GM23338 (cell line): ENCODE results near the gene ABHD14A. TPM values are rescaled to one million over a fixed set of nuclear protein-coding genes. Genes with fewer than 3 reads are reported as not detected.

Experiments
- ATAC-seq: fragments of 200-7000 bp; cut with Tn5 transposase; 3 replicates; pipeline ENCODE4 v1.9.1; 2020
- DNase-seq: peaks from one replicate; pipeline ENCODE4 v3.0.0-alpha.2; 2015; ENCODE audit warnings: low spot score
- H2AFZ ChIP-seq: fragments of 200-600 bp; sonication (generic); 2 replicates; pipeline ENCODE4 v1.8.0; 2016; ENCODE audit warnings: antibody characterized with exemption, mild to moderate bottlenecking, moderate library complexity
- H3F3A ChIP-seq: fragments of 200-600 bp; sonication (generic); replicated peaks from 2 replicates; pipeline ENCODE4 v1.8.0; 2017; ENCODE audit warnings: antibody characterized with exemption, mixed run types, low read depth
- H3K27ac ChIP-seq: fragments of 200-600 bp; sonication (generic); 2 replicates; pipeline ENCODE4 v1.6.1; 2016; ENCODE audit warnings: low read depth
- H3K27me3 ChIP-seq: fragments of 200-600 bp; sonication (generic); 2 replicates; pipeline ENCODE4 v1.8.0; 2016; ENCODE audit warnings: mild to moderate bottlenecking, mixed run types, moderate library complexity; ENCODE audit not compliant: insufficient read depth
- H3K36me3 ChIP-seq: fragments of 200-600 bp; sonication (generic); 2 replicates; pipeline ENCODE4 v1.8.0; 2016; ENCODE audit warnings: mild to moderate bottlenecking; ENCODE audit not compliant: insufficient read depth
- H3K4me1 ChIP-seq: fragments of 200-600 bp; sonication (generic); 2 replicates; pipeline ENCODE4 v1.8.0; 2016; ENCODE audit warnings: mild to moderate bottlenecking, moderate library complexity; ENCODE audit not compliant: insufficient read depth
- H3K4me2 ChIP-seq: fragments of 200-600 bp; sonication (generic); 2 replicates; pipeline ENCODE4 v1.7.1; 2017; ENCODE audit warnings: mixed run types
- H3K4me3 ChIP-seq: fragments of 200-600 bp; sonication (generic); 2 replicates; pipeline ENCODE4 v1.6.1; 2016; ENCODE audit warnings: mixed run types
- H3K79me2 ChIP-seq: fragments of 200-600 bp; sonication (generic); replicated peaks from 2 replicates; pipeline ENCODE4 v1.8.0; 2017; ENCODE audit warnings: mild to moderate bottlenecking; ENCODE audit not compliant: insufficient read depth
- H3K9me2 ChIP-seq: fragments of 200-600 bp; sonication (generic); 2 replicates; pipeline ENCODE4 v1.8.0; 2017; ENCODE audit not compliant: insufficient read depth
- H4K20me1 ChIP-seq: fragments of 200-600 bp; sonication (generic); replicated peaks from 2 replicates; pipeline ENCODE4 v1.8.0; 2017; ENCODE audit warnings: mild to moderate bottlenecking; ENCODE audit not compliant: insufficient read depth
- H3K27ac Mint-ChIP-seq: 2 replicates; pipeline ENCODE4 v1.8.0; 2020; ENCODE audit warnings: inconsistent platforms, mild to moderate bottlenecking, moderate library complexity, mixed read lengths
- H3K27me3 Mint-ChIP-seq: 3 replicates; pipeline ENCODE4 v1.8.0; 2022; ENCODE audit warnings: low read depth, mild to moderate bottlenecking, moderate library complexity, mixed read lengths, inconsistent platforms; ENCODE audit not compliant: insufficient read depth, poor library complexity
- H3K36me3 Mint-ChIP-seq: 3 replicates; pipeline ENCODE4 v1.8.0; 2021; ENCODE audit warnings: low read depth, mild to moderate bottlenecking, inconsistent platforms, moderate library complexity, mixed read lengths
- H3K4me1 Mint-ChIP-seq: 3 replicates; pipeline ENCODE4 v1.8.0; 2020; ENCODE audit warnings: mild to moderate bottlenecking, inconsistent platforms, mixed read lengths
- H3K4me3 Mint-ChIP-seq: 3 replicates; pipeline ENCODE4 v1.8.0; 2021; ENCODE audit warnings: moderate library complexity, mild to moderate bottlenecking, inconsistent platforms, mixed read lengths
- H3K9me3 Mint-ChIP-seq: 3 replicates; pipeline ENCODE4 v1.8.0; 2020; ENCODE audit warnings: moderate library complexity, mild to moderate bottlenecking, inconsistent platforms, mixed read lengths
- EZH2 ChIP-seq: fragments of 200-600 bp; sonication (generic); IDR thresholded peaks from one replicate; pipeline ENCODE4 v1.8.0; 2017; ENCODE audit warnings: antibody characterized with exemption, mild to moderate bottlenecking, low read depth; ENCODE audit not compliant: unreplicated experiment
- POLR2AphosphoS5 ChIP-seq: IDR thresholded peaks from 2 replicates; pipeline ENCODE4 v1.6.1; 2016; ENCODE audit warnings: antibody characterized with exemption, low read depth
- ZNF331 ChIP-seq: fragments of 250-450 bp; sonication (Bioruptor Pico); IDR thresholded peaks from 2 replicates; pipeline ENCODE4 v1.5.0; 2020; ENCODE audit warnings: low read depth, mild to moderate bottlenecking, moderate library complexity
- polyA plus RNA-seq: library from polyadenylated mRNA; unstranded; fragments of >200 nt; fragmentation: Nextera tagmentation; extraction: Ambion mirVana; gene quantifications from 2 replicates; pipeline ENCODE4 v1.2.1, GENCODE V29; 2016
- total RNA-seq: library from RNA; depleted of rRNA; stranded (reverse); fragments of >200 nt; shearing (Covaris generic); gene quantifications from 2 replicates; pipeline ENCODE4 v1.2.3, GENCODE V29; 2014
- TF ChIP-seq, protein P1 (sequence below): IDR thresholded peaks from 2 replicates; pipeline ENCODE4 v1.6.1; 2016; ENCODE audit warnings: antibody characterized with exemption
- TF ChIP-seq, protein P2 (sequence below): IDR thresholded peaks from one replicate; pipeline ENCODE4 v1.6.1; 2018; ENCODE audit warnings: antibody characterized with exemption; ENCODE audit not compliant: unreplicated experiment
- TF ChIP-seq, protein P3 (sequence below), 2 experiments: fragments of 200-600 bp in 1 of 2; sonication (generic) in 1 of 2; conservative IDR thresholded peaks; 2 replicates each; pipeline versions ENCODE4 v1.5.1 to v1.6.1; 2016 to 2017; ENCODE audit warnings: antibody characterized with exemption in 2 of 2, low read depth in 2 of 2, mild to moderate bottlenecking in 2 of 2, moderate library complexity in 1 of 2

ABHD14A gene
- total and polyA plus RNA-seq, 2 experiments from 2014 or later = 7.8 to 12.7 TPM

DNA sequence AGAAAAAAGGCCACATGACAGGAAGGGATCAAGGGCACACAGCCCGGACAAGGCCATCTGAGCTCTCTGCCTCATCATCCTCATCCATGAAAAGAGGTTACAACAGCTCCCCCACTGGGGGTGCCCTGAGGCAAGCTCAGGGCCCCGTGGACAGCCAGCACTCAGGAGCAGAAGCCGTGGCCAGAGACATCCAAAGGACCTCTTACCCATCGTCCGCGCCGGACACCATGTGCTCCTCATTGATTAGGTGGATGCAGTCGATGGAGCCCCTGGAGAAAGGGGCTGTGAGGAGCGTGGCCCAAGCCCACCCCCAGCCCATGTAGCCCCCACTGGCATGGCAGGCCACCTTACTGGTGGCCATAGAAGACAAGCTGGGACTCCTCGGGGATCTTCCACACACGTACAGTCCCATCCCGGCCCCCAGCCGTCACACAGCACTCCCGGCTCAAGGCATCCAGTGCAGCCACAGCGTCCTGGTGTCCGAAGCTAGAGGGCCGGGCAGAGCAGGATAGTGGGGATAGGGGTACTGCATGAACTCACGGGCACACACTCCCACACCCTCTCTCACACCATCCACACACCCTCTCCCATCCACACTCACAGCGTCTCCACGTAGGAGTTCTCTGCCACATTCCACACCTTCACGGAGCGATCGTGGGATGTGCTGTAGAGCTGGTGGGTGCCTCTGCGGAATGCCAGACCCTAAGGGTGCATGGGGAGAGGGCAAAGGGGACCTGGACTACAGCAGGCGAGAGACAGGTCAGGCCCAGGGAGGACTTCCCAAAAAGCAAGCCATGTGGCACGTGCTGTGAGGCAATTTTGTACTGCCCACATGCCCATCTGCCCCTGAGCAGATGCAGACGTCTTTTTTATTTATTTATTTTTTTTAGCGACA, 39.6 kb upstream of the ABHD14A start:
- Mint-ChIP-seq H3K4me3 (no peak overlapping the region), H3K27me3 (peaks cover 2% of the 10 kb centered on the region), H3K36me3 (peaks cover 84% of the 10 kb centered on the region), H3K9me3 (no peaks in the 10 kb centered on the region), H3K4me1 (peaks cover 5% of the 10 kb centered on the region; the same call in 2 of the 3 replicates), H3K27ac (no peak overlapping the region)
- peaks cover 7% of the 10 kb centered on the region for H4K20me1 ChIP-seq
- H3K27ac ChIP-seq = no peak overlapping the region
- no peak overlapping the region for H2AFZ ChIP-seq
- H3K27me3 ChIP-seq = no peaks in the 10 kb centered on the region
- no peak overlapping the region for H3K4me3 ChIP-seq
- no peak for ATAC-seq
- no peak overlapping the region for H3K4me2 ChIP-seq
- TF ChIP-seq EZH2 (no peak), ZNF331 (CRISPR knock-in tag) (no peak)
- TF ChIP-seq, protein P1, sequence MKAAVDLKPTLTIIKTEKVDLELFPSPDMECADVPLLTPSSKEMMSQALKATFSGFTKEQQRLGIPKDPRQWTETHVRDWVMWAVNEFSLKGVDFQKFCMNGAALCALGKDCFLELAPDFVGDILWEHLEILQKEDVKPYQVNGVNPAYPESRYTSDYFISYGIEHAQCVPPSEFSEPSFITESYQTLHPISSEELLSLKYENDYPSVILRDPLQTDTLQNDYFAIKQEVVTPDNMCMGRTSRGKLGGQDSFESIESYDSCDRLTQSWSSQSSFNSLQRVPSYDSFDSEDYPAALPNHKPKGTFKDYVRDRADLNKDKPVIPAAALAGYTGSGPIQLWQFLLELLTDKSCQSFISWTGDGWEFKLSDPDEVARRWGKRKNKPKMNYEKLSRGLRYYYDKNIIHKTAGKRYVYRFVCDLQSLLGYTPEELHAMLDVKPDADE = no peak
- no peaks in the 10 kb centered on the region for H3K9me2 ChIP-seq
- DNase-seq = no peak
- H3F3A ChIP-seq = 0 out of 2 replicates have a peak, but pooled peaks cover 2% of the 10 kb centered on the region
- peaks cover 13% of the 10 kb centered on the region for H3K79me2 ChIP-seq
- peaks cover under 1% of the 10 kb centered on the region; the same call in 1 of the 2 replicates for H3K4me1 ChIP-seq
- H3K36me3 ChIP-seq = peaks cover 12% of the 10 kb centered on the region

DNA sequence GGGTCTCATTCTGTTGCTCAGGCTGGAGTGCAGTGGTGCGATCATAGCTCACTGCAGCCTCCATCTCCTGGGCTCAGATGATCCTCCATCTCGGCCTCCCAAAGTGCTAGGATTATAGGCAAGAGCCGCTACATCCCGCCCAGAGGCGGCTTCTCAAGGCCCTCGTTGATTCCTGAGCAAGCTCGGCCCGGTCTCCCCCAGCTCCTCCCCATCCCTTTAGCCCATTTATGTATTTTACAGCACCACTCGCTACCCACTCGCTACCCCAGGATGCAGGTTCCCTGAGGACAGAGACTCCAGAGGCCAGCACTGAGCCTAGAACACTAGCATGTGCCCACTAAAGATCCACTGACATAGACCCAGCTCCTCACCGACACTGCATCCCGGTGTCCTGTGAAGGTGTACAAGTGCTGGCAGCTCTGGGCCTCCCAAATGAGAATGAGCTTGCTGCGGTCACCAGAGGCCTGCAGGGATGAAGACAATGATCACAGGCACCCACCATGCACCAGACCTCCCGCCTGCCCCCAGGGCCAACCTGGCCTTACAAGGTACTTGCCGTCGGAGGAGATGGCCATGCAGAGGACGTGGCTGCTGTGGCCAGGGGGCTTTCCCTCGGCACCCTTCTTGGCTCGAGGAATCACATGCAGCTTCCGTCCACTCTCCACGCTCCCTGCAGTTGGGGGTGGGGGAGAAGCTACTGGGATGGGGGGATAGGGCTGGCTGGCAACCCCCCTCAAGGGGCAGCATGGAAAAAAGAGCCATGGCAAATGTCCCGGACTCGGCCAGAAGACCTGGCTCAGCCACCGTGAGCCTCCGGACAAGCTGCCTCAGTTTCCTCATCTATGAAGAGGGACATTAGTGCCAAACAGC, 38.7 kb upstream of the ABHD14A start:
- TF ChIP-seq, protein P2, sequence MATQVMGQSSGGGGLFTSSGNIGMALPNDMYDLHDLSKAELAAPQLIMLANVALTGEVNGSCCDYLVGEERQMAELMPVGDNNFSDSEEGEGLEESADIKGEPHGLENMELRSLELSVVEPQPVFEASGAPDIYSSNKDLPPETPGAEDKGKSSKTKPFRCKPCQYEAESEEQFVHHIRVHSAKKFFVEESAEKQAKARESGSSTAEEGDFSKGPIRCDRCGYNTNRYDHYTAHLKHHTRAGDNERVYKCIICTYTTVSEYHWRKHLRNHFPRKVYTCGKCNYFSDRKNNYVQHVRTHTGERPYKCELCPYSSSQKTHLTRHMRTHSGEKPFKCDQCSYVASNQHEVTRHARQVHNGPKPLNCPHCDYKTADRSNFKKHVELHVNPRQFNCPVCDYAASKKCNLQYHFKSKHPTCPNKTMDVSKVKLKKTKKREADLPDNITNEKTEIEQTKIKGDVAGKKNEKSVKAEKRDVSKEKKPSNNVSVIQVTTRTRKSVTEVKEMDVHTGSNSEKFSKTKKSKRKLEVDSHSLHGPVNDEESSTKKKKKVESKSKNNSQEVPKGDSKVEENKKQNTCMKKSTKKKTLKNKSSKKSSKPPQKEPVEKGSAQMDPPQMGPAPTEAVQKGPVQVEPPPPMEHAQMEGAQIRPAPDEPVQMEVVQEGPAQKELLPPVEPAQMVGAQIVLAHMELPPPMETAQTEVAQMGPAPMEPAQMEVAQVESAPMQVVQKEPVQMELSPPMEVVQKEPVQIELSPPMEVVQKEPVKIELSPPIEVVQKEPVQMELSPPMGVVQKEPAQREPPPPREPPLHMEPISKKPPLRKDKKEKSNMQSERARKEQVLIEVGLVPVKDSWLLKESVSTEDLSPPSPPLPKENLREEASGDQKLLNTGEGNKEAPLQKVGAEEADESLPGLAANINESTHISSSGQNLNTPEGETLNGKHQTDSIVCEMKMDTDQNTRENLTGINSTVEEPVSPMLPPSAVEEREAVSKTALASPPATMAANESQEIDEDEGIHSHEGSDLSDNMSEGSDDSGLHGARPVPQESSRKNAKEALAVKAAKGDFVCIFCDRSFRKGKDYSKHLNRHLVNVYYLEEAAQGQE = no peak
- TF ChIP-seq, protein P3, sequence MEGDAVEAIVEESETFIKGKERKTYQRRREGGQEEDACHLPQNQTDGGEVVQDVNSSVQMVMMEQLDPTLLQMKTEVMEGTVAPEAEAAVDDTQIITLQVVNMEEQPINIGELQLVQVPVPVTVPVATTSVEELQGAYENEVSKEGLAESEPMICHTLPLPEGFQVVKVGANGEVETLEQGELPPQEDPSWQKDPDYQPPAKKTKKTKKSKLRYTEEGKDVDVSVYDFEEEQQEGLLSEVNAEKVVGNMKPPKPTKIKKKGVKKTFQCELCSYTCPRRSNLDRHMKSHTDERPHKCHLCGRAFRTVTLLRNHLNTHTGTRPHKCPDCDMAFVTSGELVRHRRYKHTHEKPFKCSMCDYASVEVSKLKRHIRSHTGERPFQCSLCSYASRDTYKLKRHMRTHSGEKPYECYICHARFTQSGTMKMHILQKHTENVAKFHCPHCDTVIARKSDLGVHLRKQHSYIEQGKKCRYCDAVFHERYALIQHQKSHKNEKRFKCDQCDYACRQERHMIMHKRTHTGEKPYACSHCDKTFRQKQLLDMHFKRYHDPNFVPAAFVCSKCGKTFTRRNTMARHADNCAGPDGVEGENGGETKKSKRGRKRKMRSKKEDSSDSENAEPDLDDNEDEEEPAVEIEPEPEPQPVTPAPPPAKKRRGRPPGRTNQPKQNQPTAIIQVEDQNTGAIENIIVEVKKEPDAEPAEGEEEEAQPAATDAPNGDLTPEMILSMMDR (conservative IDR thresholded peaks at IDR 0.05; ENCODE audit: low read depth in 2 of 2) = no peak
- TF ChIP-seq, protein P1 = no peak
- TF ChIP-seq POLR2AphosphoS5 (no peak), ZNF331 (CRISPR knock-in tag) (no peak)
- H3K4me1 ChIP-seq = peaks cover 9% of the 10 kb centered on the region; the same call in 1 of the 2 replicates
- ATAC-seq (no peak), DNase-seq (no peak)
- no peak overlapping the region for H3K4me3 ChIP-seq
- Mint-ChIP-seq H3K27ac (no peak overlapping the region), H3K9me3 (no peaks in the 10 kb centered on the region), H3K4me3 (no peak overlapping the region), H3K27me3 (peaks cover 5% of the 10 kb centered on the region), H3K4me1 (peaks cover 13% of the 10 kb centered on the region), H3K36me3 (peaks cover 86% of the 10 kb centered on the region)
- no peak overlapping the region for H3K4me2 ChIP-seq
- peaks cover 12% of the 10 kb centered on the region for H3K36me3 ChIP-seq
- no peak overlapping the region for H2AFZ ChIP-seq
- H3F3A ChIP-seq = 0 out of 2 replicates have a peak, but pooled peaks cover 2% of the 10 kb centered on the region
- no peak overlapping the region for H3K27ac ChIP-seq
- no peaks in the 10 kb centered on the region for H3K9me2 ChIP-seq
- peaks cover 12% of the 10 kb centered on the region for H4K20me1 ChIP-seq
- H3K79me2 ChIP-seq = peaks cover 21% of the 10 kb centered on the region
- H3K27me3 ChIP-seq = no peaks in the 10 kb centered on the region
